Measurements from ENCODE around the gene DNAJC15. TPM values are rescaled to one million over a fixed set of nuclear protein-coding genes. Genes with fewer than 3 reads are reported as not detected.

Gene DNAJC15
- total RNA-seq, 1 experiment from 2014 or later: 10.8 TPM

DNA sequence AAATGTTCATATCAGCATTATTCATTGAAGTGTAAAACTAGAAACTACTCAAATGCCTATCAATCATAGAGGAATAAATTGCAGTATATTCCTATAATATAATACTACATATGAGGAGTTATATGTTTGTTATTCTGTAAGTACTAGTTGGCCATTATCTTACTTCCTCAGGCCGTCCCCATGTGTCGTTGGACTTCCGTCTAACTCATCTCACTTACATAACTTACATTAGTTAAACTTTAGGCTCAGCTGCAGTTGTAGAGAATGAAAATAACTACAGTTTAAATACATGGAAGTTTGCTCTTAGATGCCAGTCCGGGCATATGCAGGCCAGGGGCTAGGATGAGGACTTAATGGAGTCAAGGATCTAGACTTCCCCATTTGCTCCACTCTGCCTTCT lies 22.7 kb upstream of the DNAJC15 start (continued):
- TF ChIP-seq CBX3 (IDR thresholded peaks at IDR 0.05; ENCODE audit: low read depth): no peak
- TF ChIP-seq SP1 (IDR thresholded peaks at IDR 0.05; ENCODE audit: low read depth): no peak
- TF ChIP-seq JUND (IDR thresholded peaks at IDR 0.05): no peak
- no peak for TF ChIP-seq FOSL1 (IDR thresholded peaks at IDR 0.05; ENCODE audit: low read depth)
- no peak for TF ChIP-seq RAD21 (IDR thresholded peaks at IDR 0.05; ENCODE audit: low read depth)
- TF ChIP-seq SIN3A (IDR thresholded peaks at IDR 0.05; ENCODE audit: low read depth): no peak

DNA sequence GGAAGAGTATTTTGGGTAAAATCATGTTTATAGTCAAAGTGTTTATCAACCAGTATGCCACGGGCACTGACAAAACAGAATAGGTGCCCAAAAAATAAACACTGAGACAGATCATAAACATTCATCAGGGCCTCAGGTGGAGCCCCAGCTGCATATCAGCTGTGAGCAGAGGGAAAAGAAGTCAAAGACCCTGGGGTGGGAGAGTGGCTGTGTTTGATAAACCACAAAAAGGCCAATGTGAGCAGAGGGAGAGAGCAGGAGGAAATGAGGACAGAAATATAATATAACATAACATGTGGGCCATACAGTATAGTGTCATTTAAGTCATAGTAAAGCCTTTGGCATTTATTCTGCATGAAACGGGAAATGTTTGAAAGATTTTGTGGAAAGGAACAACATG lies 21.4 kb upstream of the DNAJC15 start:
- RAD21 ChIA-PET (ENCODE audit: low non-redundant PET in 1 of 2, low total read pairs in 2 of 2, uncharacterized antibody in 2 of 2, unreplicated experiment in 2 of 2): no interaction called here
- no peak for TF ChIP-seq CEBPB (IDR thresholded peaks at IDR 0.05; ENCODE audit: low read depth)
- TF ChIP-seq, protein P1, sequence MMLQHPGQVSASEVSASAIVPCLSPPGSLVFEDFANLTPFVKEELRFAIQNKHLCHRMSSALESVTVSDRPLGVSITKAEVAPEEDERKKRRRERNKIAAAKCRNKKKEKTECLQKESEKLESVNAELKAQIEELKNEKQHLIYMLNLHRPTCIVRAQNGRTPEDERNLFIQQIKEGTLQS (IDR thresholded peaks at IDR 0.05): no peak
- no peak for TF ChIP-seq CBX3 (IDR thresholded peaks at IDR 0.05; ENCODE audit: low read depth)
- no peaks in the 10 kb centered on the region for H3K36me3 ChIP-seq (ENCODE audit: control insufficient read depth in 1 of 2, insufficient read depth in 2 of 2, low read length in 2 of 2)
- no peaks in the 10 kb centered on the region for H3K27me3 ChIP-seq (ENCODE audit: insufficient read depth, low read length)
- peaks cover 0 to under 1% of the 10 kb centered on the region in 2 experiments; a peak in 1 of 4 replicates for H3K4me1 ChIP-seq (ENCODE audit: control insufficient read depth in 1 of 2, insufficient read depth in 2 of 2, low read length in 2 of 2)
- H3K4me2 ChIP-seq (ENCODE audit: low read length): no peak overlapping the region
- CTCF ChIA-PET: no interaction called here
- ATAC-seq: no peak
- H3K79me2 ChIP-seq (ENCODE audit: insufficient read depth, low read length): no peaks in the 10 kb centered on the region
- no peak overlapping the region for H3K27ac ChIP-seq (ENCODE audit: low read depth, low read length)
- H3K9me3 ChIP-seq (ENCODE audit: control insufficient read depth in 1 of 2, insufficient read depth in 1 of 2, low read depth in 1 of 2, low read length in 2 of 2): no peaks in the 10 kb centered on the region
- H4K20me1 ChIP-seq (ENCODE audit: insufficient read depth): no peaks in the 10 kb centered on the region
- intact Hi-C loops (cut with micrococcal nuclease): no loop called here
- no peak overlapping the region for H3K9ac ChIP-seq (ENCODE audit: low read length)
- BruUV-seq (replicated peaks): no TSS peak
- no peak for DNase-seq (ENCODE audit: low read depth, low spot score)
- no peak overlapping the region for H3K4me3 ChIP-seq (replicated peaks in 1 of 2; ENCODE audit: low read depth in 1 of 2, low read length in 2 of 2)
- H2AFZ ChIP-seq (ENCODE audit: low read depth, low read length, poor library complexity, severe bottlenecking): no peak overlapping the region
- H3K9me2 ChIP-seq (ENCODE audit: insufficient read depth): no peaks in the 10 kb centered on the region
- POLR2A ChIA-PET: no interaction called here

DNA sequence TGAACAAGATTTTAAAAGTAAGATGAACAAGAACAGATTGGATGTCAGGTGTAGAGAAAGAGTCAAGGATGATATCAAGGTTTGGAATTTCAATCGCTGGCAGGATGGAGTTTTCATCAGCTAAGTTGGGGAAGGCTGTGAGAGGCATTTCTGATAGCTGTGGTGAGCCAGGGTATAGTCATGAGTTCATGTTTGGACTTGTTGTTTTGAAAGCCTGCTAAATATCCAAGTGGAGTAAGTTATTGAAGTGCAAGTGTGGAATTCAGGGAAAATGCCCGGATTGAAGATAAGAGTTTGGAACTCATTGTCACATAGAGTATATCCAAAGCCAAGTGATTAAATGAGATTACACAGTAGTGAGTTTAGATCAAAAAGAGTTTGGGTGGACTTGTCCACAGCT lies 20.4 kb upstream of the DNAJC15 start:
- Histone ChIP-seq H4K20me1 (ENCODE audit: insufficient read depth) (no peaks in the 10 kb centered on the region), H3K27me3 (ENCODE audit: insufficient read depth, low read length) (no peaks in the 10 kb centered on the region), H3K9ac (ENCODE audit: low read length) (no peak overlapping the region), H3K4me3 (replicated peaks in 1 of 2; ENCODE audit: low read depth in 1 of 2, low read length in 2 of 2) (no peak overlapping the region), H3K9me3 (ENCODE audit: control insufficient read depth in 1 of 2, insufficient read depth in 1 of 2, low read depth in 1 of 2, low read length in 2 of 2) (no peaks in the 10 kb centered on the region), H3K36me3 (ENCODE audit: control insufficient read depth in 1 of 2, insufficient read depth in 2 of 2, low read length in 2 of 2) (no peaks in the 10 kb centered on the region), H3K27ac (ENCODE audit: low read depth, low read length) (no peak overlapping the region), H3K4me2 (ENCODE audit: low read length) (no peak overlapping the region), H3K79me2 (ENCODE audit: insufficient read depth, low read length) (no peaks in the 10 kb centered on the region), H3K9me2 (ENCODE audit: insufficient read depth) (no peaks in the 10 kb centered on the region), H2AFZ (ENCODE audit: low read depth, low read length, poor library complexity, severe bottlenecking) (no peak overlapping the region), H3K4me1 (ENCODE audit: control insufficient read depth in 1 of 2, insufficient read depth in 2 of 2, low read length in 2 of 2) (no peaks in the 10 kb centered on the region)
- TF ChIP-seq, protein P2, sequence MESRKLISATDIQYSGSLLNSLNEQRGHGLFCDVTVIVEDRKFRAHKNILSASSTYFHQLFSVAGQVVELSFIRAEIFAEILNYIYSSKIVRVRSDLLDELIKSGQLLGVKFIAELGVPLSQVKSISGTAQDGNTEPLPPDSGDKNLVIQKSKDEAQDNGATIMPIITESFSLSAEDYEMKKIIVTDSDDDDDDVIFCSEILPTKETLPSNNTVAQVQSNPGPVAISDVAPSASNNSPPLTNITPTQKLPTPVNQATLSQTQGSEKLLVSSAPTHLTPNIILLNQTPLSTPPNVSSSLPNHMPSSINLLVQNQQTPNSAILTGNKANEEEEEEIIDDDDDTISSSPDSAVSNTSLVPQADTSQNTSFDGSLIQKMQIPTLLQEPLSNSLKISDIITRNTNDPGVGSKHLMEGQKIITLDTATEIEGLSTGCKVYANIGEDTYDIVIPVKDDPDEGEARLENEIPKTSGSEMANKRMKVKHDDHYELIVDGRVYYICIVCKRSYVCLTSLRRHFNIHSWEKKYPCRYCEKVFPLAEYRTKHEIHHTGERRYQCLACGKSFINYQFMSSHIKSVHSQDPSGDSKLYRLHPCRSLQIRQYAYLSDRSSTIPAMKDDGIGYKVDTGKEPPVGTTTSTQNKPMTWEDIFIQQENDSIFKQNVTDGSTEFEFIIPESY (IDR thresholded peaks at IDR 0.05; ENCODE audit: extremely low read depth, insufficient replicate concordance, low read length): no peak
- TF ChIP-seq SRF (IDR thresholded peaks at IDR 0.05; ENCODE audit: low read depth): no peak
- no peak for TF ChIP-seq EZH2phosphoT487 (IDR thresholded peaks at IDR 0.05; ENCODE audit: borderline replicate concordance)
- TF ChIP-seq ZFX (IDR thresholded peaks at IDR 0.05): no peak
- BruUV-seq (replicated peaks): no TSS peak
- intact Hi-C loops (cut with micrococcal nuclease): no loop called here
- RAD21 ChIA-PET (ENCODE audit: low non-redundant PET in 1 of 2, low total read pairs in 2 of 2, uncharacterized antibody in 2 of 2, unreplicated experiment in 2 of 2): no interaction called here
- no peak for DNase-seq (ENCODE audit: low read depth, low spot score)
- CTCF ChIA-PET: no interaction called here
- POLR2A ChIA-PET: no interaction called here
- no peak for ATAC-seq

Data from HCT116 (cell line).